Hepatocyte (in vitro differentiated cells): ENCODE results near the gene NFIA. TPM values are rescaled to one million over a fixed set of nuclear protein-coding genes. Genes with fewer than 3 reads are reported as not detected.

Experiments
- DNase-seq: peaks from one replicate; pipeline ENCODE4 v3.0.0-alpha.2; 2016; ENCODE audit warnings: low spot score
- H2AFZ ChIP-seq: fragments of 200-600 bp; sonication (generic); 2 replicates; pipeline ENCODE4 v1.6.0; 2016; ENCODE audit warnings: antibody characterized with exemption, mild to moderate bottlenecking
- H3K27ac ChIP-seq: fragments of 200-600 bp; sonication (generic); 2 replicates; pipeline ENCODE4 v1.5.1; 2016; ENCODE audit warnings: mild to moderate bottlenecking
- H3K27me3 ChIP-seq: fragments of 200-600 bp; sonication (generic); 2 replicates; pipeline ENCODE4 v1.6.1; 2016
- H3K36me3 ChIP-seq: fragments of 200-600 bp; sonication (generic); replicated peaks from 2 replicates; pipeline ENCODE4 v1.5.1; 2016; ENCODE audit warnings: low read depth; ENCODE audit not compliant: insufficient read depth
- H3K4me1 ChIP-seq: fragments of 200-600 bp; sonication (generic); 2 replicates; pipeline ENCODE4 v1.5.1; 2016; ENCODE audit warnings: mild to moderate bottlenecking, moderate library complexity; ENCODE audit not compliant: insufficient read depth
- H3K4me2 ChIP-seq: fragments of 200-600 bp; sonication (generic); 2 replicates; pipeline ENCODE4 v1.6.0; 2016
- H3K4me3 ChIP-seq: fragments of 200-600 bp; sonication (generic); 2 replicates; pipeline ENCODE4 v1.5.1; 2016; ENCODE audit warnings: mild to moderate bottlenecking
- H3K79me2 ChIP-seq: fragments of 200-600 bp; sonication (generic); 2 replicates; pipeline ENCODE4 v1.6.0; 2017; ENCODE audit warnings: mild to moderate bottlenecking
- H3K9me2 ChIP-seq: fragments of 200-600 bp; sonication (generic); replicated peaks from 2 replicates; pipeline ENCODE4 v1.6.0; 2017; ENCODE audit warnings: mild to moderate bottlenecking; ENCODE audit not compliant: insufficient read depth
- H3K9me3 ChIP-seq: fragments of 200-600 bp; sonication (generic); 2 replicates; pipeline ENCODE4 v1.5.1; 2016; ENCODE audit warnings: low read depth, mild to moderate bottlenecking
- H4K20me1 ChIP-seq: fragments of 200-600 bp; sonication (generic); 2 replicates; pipeline ENCODE4 v1.6.0; 2016; ENCODE audit warnings: mild to moderate bottlenecking; ENCODE audit not compliant: insufficient read depth, poor library complexity, severe bottlenecking
- EZH2 ChIP-seq: fragments of 200-600 bp; sonication (generic); IDR thresholded peaks from 2 replicates; pipeline ENCODE4 v1.6.1; 2016; ENCODE audit warnings: antibody characterized with exemption, mild to moderate bottlenecking, borderline replicate concordance
- EZH2phosphoT487 ChIP-seq: fragments of 200-600 bp; sonication (generic); IDR thresholded peaks from one replicate; pipeline ENCODE4 v1.6.1; 2018; ENCODE audit warnings: antibody characterized with exemption, mild to moderate bottlenecking, low read depth, moderate library complexity; ENCODE audit not compliant: unreplicated experiment, severe bottlenecking
- WGBS: methylation state at CpG from one replicate; pipeline ENCODE4 v1.1.6; 2016; ENCODE audit warnings: low lambda C conversion rate; ENCODE audit errors: missing lambda C conversion rate; 5-methylcytosine and 5-hydroxymethylcytosine counted together
- polyA plus RNA-seq: library from polyadenylated mRNA; unstranded; fragments of >200 nt; fragmentation: Nextera tagmentation; extraction: Ambion mirVana; gene quantifications from 2 replicates; pipeline ENCODE4 v1.2.1, GENCODE V29; 2016
- total RNA-seq: library from RNA; depleted of rRNA; stranded (reverse); fragments of >200 nt; gene quantifications from 2 replicates; pipeline ENCODE4 v1.2.3, GENCODE V29; 2014
- TF ChIP-seq, protein P1 (sequence below): fragments of 200-600 bp; sonication (generic); IDR thresholded peaks from 2 replicates; pipeline ENCODE4 v1.5.1; 2016; ENCODE audit warnings: antibody characterized with exemption, mild to moderate bottlenecking; ENCODE audit not compliant: poor library complexity

The NFIA gene
- total and polyA plus RNA-seq, 2 experiments from 2014 or later: 15.1 to 18.2 TPM

DNA sequence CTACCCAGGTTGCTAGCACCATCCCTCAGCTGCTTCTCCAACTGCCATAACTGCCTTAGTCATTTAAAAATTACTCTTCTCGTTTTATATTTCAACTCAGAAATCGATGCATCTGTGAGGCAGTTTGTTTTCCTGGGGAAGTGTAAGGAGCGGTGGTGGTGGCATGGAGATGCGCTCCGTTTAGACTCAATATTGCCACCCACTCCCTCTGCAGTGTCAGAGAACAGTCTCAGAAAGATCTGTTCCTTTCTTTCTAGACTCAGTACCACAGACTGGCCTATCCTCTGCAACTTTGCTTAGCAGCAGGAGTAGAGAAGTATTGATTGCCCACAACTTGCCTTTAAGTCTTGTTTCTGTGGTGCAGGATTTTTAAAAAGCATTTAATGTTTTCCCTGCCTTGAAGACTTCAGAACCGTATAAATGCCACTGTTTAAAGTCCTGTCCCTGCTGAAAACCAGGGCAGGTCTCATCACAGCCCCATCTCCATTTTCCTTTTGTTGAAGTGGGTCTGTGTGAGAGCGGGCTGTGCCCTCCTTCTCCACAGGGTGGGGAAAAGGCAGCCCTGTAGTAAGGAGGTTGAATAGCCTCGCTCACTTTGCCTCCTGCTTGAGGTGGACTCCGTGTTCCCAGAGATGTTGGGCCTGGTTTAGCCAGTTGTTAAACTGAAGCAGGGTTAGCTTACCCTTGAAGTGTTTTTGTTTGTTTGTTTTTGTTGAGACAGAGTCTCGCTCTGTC lies 105.2 kb downstream of the NFIA start:
- H2AFZ ChIP-seq: no peak overlapping the region
- peaks cover 35% of the 10 kb centered on the region for H3K79me2 ChIP-seq
- H4K20me1 ChIP-seq: no peaks in the 10 kb centered on the region
- H3K4me3 ChIP-seq: no peak overlapping the region
- no peaks in the 10 kb centered on the region for H3K9me3 ChIP-seq
- no peak overlapping the region for H3K27ac ChIP-seq
- H3K4me2 ChIP-seq: no peak overlapping the region
- no peaks in the 10 kb centered on the region for H3K27me3 ChIP-seq
- H3K36me3 ChIP-seq: no peaks in the 10 kb centered on the region
- H3K9me2 ChIP-seq: no peaks in the 10 kb centered on the region
- peaks cover 31% of the 10 kb centered on the region for H3K4me1 ChIP-seq
- DNase-seq: no peak
- WGBS: 87% methylated on average over 10 of the region's 10 CpGs
- TF ChIP-seq EZH2phosphoT487 (no peak), EZH2 (no peak)
- TF ChIP-seq, protein P1, sequence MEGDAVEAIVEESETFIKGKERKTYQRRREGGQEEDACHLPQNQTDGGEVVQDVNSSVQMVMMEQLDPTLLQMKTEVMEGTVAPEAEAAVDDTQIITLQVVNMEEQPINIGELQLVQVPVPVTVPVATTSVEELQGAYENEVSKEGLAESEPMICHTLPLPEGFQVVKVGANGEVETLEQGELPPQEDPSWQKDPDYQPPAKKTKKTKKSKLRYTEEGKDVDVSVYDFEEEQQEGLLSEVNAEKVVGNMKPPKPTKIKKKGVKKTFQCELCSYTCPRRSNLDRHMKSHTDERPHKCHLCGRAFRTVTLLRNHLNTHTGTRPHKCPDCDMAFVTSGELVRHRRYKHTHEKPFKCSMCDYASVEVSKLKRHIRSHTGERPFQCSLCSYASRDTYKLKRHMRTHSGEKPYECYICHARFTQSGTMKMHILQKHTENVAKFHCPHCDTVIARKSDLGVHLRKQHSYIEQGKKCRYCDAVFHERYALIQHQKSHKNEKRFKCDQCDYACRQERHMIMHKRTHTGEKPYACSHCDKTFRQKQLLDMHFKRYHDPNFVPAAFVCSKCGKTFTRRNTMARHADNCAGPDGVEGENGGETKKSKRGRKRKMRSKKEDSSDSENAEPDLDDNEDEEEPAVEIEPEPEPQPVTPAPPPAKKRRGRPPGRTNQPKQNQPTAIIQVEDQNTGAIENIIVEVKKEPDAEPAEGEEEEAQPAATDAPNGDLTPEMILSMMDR: no peak

GRCh38 chr1:61190153-61190552 lies 107.8 kb downstream of the NFIA start:
- H3K9me2 ChIP-seq: no peaks in the 10 kb centered on the region
- H3K9me3 ChIP-seq: no peaks in the 10 kb centered on the region
- TF ChIP-seq EZH2: no peak
- TF ChIP-seq EZH2phosphoT487: no peak
- TF ChIP-seq, protein P1: no peak
- no peak overlapping the region for H2AFZ ChIP-seq
- DNase-seq: no peak
- no peaks in the 10 kb centered on the region for H3K36me3 ChIP-seq
- H4K20me1 ChIP-seq: no peaks in the 10 kb centered on the region
- peaks cover 8% of the 10 kb centered on the region for H3K4me1 ChIP-seq
- no peak overlapping the region for H3K4me2 ChIP-seq
- peaks cover 44% of the 10 kb centered on the region for H3K79me2 ChIP-seq
- WGBS: 93% methylated on average over 4 of the region's 4 CpGs
- no peak overlapping the region for H3K27ac ChIP-seq
- no peak overlapping the region for H3K4me3 ChIP-seq
- H3K27me3 ChIP-seq: no peaks in the 10 kb centered on the region

GRCh38 chr1:61190618-61191432 lies 108.5 kb downstream of the NFIA start:
- no peak for TF ChIP-seq EZH2phosphoT487
- TF ChIP-seq, protein P1: no peak
- no peak for TF ChIP-seq EZH2
- DNase-seq: no peak
- no peaks in the 10 kb centered on the region for H4K20me1 ChIP-seq
- H3K9me2 ChIP-seq: no peaks in the 10 kb centered on the region
- H3K27me3 ChIP-seq: no peaks in the 10 kb centered on the region
- H2AFZ ChIP-seq: no peak overlapping the region
- H3K4me2 ChIP-seq: no peak overlapping the region
- peaks cover 2% of the 10 kb centered on the region for H3K4me1 ChIP-seq
- no peaks in the 10 kb centered on the region for H3K36me3 ChIP-seq
- no peak overlapping the region for H3K27ac ChIP-seq
- peaks cover 41% of the 10 kb centered on the region for H3K79me2 ChIP-seq
- H3K9me3 ChIP-seq: no peaks in the 10 kb centered on the region
- no peak overlapping the region for H3K4me3 ChIP-seq
- 72% methylated on average over 5 of the region's 5 CpGs for WGBS
